Fibroblast of lung (primary cell): ENCODE data around the gene SLC23A3. TPM values are rescaled to one million over a fixed set of nuclear protein-coding genes. Genes with fewer than 3 reads are reported as not detected.

Source experiments
- DNase-seq, 2 donors: peaks; one replicate each; pipeline versions ENCODE4 v3.0.0 to v3.0.0-alpha.2; 2010; ENCODE audit warnings: low read depth in 2 of 2
- H2AFZ ChIP-seq: 2 replicates; pipeline ENCODE4 v1.5.1; 2012; ENCODE audit warnings: low read length, control low read depth, inconsistent platforms
- H3K27ac ChIP-seq: 2 replicates; pipeline ENCODE4 v1.5.1; 2011; ENCODE audit warnings: low read length, control low read depth; ENCODE audit not compliant: insufficient read depth
- H3K27me3 ChIP-seq: 2 replicates; pipeline ENCODE4 v1.5.1; 2011; ENCODE audit warnings: mild to moderate bottlenecking, low read length; ENCODE audit not compliant: control insufficient read depth, insufficient read depth
- H3K36me3 ChIP-seq: 2 replicates; pipeline ENCODE4 v1.5.1; 2011; ENCODE audit warnings: low read length; ENCODE audit not compliant: control insufficient read depth, insufficient read depth
- H3K4me1 ChIP-seq: 2 replicates; pipeline ENCODE4 v1.5.1; 2011; ENCODE audit warnings: low read length; ENCODE audit not compliant: control insufficient read depth, insufficient read depth; ENCODE audit errors: extremely low read depth
- H3K4me2 ChIP-seq: 2 replicates; pipeline ENCODE4 v1.5.1; 2011; ENCODE audit warnings: low read length, control low read depth; ENCODE audit not compliant: insufficient read depth; ENCODE audit errors: extremely low read depth
- H3K4me3 ChIP-seq, 4 experiments: fragments of 200-600 bp in 1 of 4; sonication (generic) in 1 of 4; replicated peaks in 1 of 4; 2 replicates each; pipeline ENCODE4 v1.5.1; 2011 to 2016; ENCODE audit warnings: low read length in 4 of 4, low read depth in 3 of 4, mild to moderate bottlenecking in 3 of 4, control low read depth in 2 of 4, inconsistent platforms in 1 of 4, mixed read lengths in 1 of 4; ENCODE audit not compliant: insufficient read depth in 1 of 4; ENCODE audit errors: control extremely low read depth in 1 of 4
- H3K79me2 ChIP-seq: 2 replicates; pipeline ENCODE4 v1.5.1; 2012; ENCODE audit warnings: mild to moderate bottlenecking, low read length, inconsistent platforms; ENCODE audit not compliant: control insufficient read depth, insufficient read depth
- H3K9ac ChIP-seq: 2 replicates; pipeline ENCODE4 v1.5.1; 2011; ENCODE audit warnings: mild to moderate bottlenecking, low read length, control low read depth; ENCODE audit not compliant: insufficient read depth
- H3K9me3 ChIP-seq: 2 replicates; pipeline ENCODE4 v1.5.1; 2012; ENCODE audit warnings: low read depth, low read length; ENCODE audit not compliant: control insufficient read depth, insufficient read depth
- H4K20me1 ChIP-seq: 2 replicates; pipeline ENCODE4 v1.5.1; 2011; ENCODE audit warnings: low read length; ENCODE audit not compliant: control insufficient read depth, insufficient read depth; ENCODE audit errors: extremely low read depth
- EZH2 ChIP-seq: IDR thresholded peaks from 2 replicates; pipeline ENCODE4 v1.5.1; 2012; ENCODE audit warnings: low read length, control low read depth, mild to moderate bottlenecking; ENCODE audit errors: missing control alignments
- polyA plus RNA-seq, 2 donors: library from polyadenylated mRNA; depleted of rRNA in 1 of 2; stranded (reverse) in 1 of 2; unstranded in 1 of 2; fragments of >200 nt; gene quantifications; 2 replicates each; pipeline ENCODE4 v1.2.1, GENCODE V29; 2011 to 2012; ENCODE audit warnings: missing spikeins in 1 of 2
- total RNA-seq: library from RNA; depleted of rRNA; stranded (reverse); fragments of >200 nt; gene quantifications from 2 replicates; pipeline ENCODE4 v1.2.1, GENCODE V29; 2014
- TF ChIP-seq, protein P1 (sequence below), 2 donors: IDR thresholded peaks in 1 of 2; conservative IDR thresholded peaks in 1 of 2; 1 replicate in 1 of 2; 2 replicates in 1 of 2; pipeline ENCODE4 v1.5.1; 2011 to 2012; ENCODE audit warnings: low read length in 2 of 2, control low read depth in 1 of 2, inconsistent platforms in 1 of 2, low read depth in 1 of 2, mild to moderate bottlenecking in 1 of 2

The SLC23A3 gene
- total and polyA plus RNA-seq, 2 donors (not counting 1 experiment from before 2014, with no cell fraction given), result 0.52 to 2.5 TPM

DNA sequence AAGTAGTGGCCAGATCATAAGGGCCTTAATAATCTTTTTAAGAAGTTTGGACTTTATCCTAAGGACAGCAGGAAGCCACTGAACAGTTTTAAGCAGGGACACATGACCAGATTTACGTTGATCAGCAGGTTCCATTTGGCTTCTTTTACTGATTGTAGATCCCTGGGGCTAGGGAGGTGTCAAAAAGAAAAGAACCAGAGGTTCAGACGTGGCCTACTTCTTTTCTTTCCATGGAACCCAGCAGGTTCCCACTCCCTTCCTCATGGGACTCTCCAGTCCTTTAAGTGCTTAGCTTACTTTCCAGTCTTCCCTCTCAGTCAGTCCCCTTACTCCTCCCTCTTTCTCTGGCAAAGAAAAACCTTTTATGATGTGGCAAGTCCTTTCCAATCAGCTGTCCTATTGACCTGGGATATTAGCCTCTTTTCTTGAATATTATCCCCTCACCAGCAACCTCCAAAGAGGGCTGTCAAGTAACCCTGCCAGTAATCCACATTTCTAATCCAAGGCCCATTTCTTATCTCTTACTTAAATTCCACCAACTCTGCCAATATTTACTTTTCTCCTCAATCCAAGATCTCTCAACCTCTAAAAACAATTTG lies 42.7 kb downstream of the SLC23A3 start:
- Histone ChIP-seq H3K27ac (no peak overlapping the region), H2AFZ (no peak overlapping the region), H3K4me1 (peaks cover 6% of the 10 kb centered on the region), H3K4me3 (no peak overlapping the region), H3K9me3 (no peaks in the 10 kb centered on the region), H3K4me2 (no peak overlapping the region), H3K79me2 (no peaks in the 10 kb centered on the region), H4K20me1 (no peaks in the 10 kb centered on the region), H3K27me3 (no peaks in the 10 kb centered on the region), H3K9ac (no peak overlapping the region), H3K36me3 (no peaks in the 10 kb centered on the region)
- DNase-seq, result peak in 1 of 2 donors; percentile 43
- TF ChIP-seq, protein P1, sequence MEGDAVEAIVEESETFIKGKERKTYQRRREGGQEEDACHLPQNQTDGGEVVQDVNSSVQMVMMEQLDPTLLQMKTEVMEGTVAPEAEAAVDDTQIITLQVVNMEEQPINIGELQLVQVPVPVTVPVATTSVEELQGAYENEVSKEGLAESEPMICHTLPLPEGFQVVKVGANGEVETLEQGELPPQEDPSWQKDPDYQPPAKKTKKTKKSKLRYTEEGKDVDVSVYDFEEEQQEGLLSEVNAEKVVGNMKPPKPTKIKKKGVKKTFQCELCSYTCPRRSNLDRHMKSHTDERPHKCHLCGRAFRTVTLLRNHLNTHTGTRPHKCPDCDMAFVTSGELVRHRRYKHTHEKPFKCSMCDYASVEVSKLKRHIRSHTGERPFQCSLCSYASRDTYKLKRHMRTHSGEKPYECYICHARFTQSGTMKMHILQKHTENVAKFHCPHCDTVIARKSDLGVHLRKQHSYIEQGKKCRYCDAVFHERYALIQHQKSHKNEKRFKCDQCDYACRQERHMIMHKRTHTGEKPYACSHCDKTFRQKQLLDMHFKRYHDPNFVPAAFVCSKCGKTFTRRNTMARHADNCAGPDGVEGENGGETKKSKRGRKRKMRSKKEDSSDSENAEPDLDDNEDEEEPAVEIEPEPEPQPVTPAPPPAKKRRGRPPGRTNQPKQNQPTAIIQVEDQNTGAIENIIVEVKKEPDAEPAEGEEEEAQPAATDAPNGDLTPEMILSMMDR (conservative IDR thresholded peaks at IDR 0.05 in 1 of 2, IDR thresholded peaks at IDR 0.05 in 1 of 2; ENCODE audit: low read depth in 1 of 2, low read length in 2 of 2), result no peak
- no peak for TF ChIP-seq EZH2

DNA sequence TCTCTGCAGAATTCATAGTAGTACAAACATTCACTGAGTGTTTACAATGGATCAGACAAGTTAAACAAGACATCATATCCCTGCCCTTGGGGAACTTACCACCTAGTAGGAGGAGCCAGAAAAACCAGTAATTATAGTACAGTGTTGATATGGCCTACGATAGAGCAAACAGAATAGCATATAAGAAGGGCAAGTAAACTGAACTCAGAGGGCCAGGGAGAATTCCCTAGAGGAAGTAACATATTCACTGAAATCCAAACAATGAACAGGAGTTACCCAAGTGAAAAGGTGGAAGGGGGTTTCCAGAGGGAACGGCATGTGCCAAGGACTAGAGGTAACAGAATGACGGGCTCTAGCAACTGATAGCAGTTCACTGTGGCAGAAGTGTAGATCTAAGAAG lies 43.3 kb downstream of the SLC23A3 start:
- H3K4me3 ChIP-seq, result no peak overlapping the region
- no peak for DNase-seq
- H3K36me3 ChIP-seq, result no peaks in the 10 kb centered on the region
- no peak overlapping the region for H3K27ac ChIP-seq
- no peaks in the 10 kb centered on the region for H3K9me3 ChIP-seq
- no peak overlapping the region for H3K4me2 ChIP-seq
- TF ChIP-seq EZH2, result no peak
- TF ChIP-seq, protein P1 (conservative IDR thresholded peaks at IDR 0.05 in 1 of 2, IDR thresholded peaks at IDR 0.05 in 1 of 2; ENCODE audit: low read depth in 1 of 2, low read length in 2 of 2), result no peak
- H3K9ac ChIP-seq, result no peak overlapping the region
- H3K4me1 ChIP-seq, result peaks cover 6% of the 10 kb centered on the region
- H4K20me1 ChIP-seq, result no peaks in the 10 kb centered on the region
- H3K79me2 ChIP-seq, result no peaks in the 10 kb centered on the region
- no peaks in the 10 kb centered on the region for H3K27me3 ChIP-seq
- H2AFZ ChIP-seq, result no peak overlapping the region

DNA sequence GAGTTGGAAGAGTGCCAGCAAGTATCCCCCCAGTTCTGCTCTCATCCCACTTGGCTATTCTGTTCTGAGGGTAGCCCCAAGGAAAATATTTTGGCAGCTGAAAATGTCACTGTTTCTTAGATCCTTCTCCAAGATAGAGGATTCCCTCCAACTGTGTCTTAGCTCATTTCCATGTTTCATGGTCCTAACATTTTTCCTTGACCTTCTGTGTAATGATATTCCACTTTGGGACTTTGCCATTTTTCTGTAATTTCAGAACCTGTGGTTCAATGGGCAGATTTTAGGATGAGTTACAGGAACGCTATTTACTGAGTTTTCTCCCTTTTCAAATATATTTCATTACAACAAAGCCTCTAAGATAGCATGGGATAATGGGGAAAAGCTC lies 44.0 kb downstream of the SLC23A3 start:
- no peaks in the 10 kb centered on the region for H3K27me3 ChIP-seq
- H3K4me3 ChIP-seq, result no peak overlapping the region
- peaks cover 6% of the 10 kb centered on the region for H3K4me1 ChIP-seq
- H3K27ac ChIP-seq, result no peak overlapping the region
- H3K4me2 ChIP-seq, result no peak overlapping the region
- DNase-seq, result peak; percentile 33 to 56
- no peak for TF ChIP-seq EZH2
- TF ChIP-seq, protein P1 (conservative IDR thresholded peaks at IDR 0.05 in 1 of 2, IDR thresholded peaks at IDR 0.05 in 1 of 2; ENCODE audit: low read depth in 1 of 2, low read length in 2 of 2), result no peak
- H3K9me3 ChIP-seq, result no peaks in the 10 kb centered on the region
- no peak overlapping the region for H2AFZ ChIP-seq
- H3K36me3 ChIP-seq, result no peaks in the 10 kb centered on the region
- no peaks in the 10 kb centered on the region for H4K20me1 ChIP-seq
- no peak overlapping the region for H3K9ac ChIP-seq
- no peaks in the 10 kb centered on the region for H3K79me2 ChIP-seq
